HG03565 (cell line): ENCODE measurements around the gene PPP1R36.

Experiments
- ATAC-seq: cut with Tn5 transposase; IDR thresholded peaks from one replicate; pipeline ENCODE4 v1.9.1; 2021; ENCODE audit warnings: mild to moderate bottlenecking, moderate library complexity; ENCODE audit not compliant: unreplicated experiment

The PPP1R36 gene, protein sequence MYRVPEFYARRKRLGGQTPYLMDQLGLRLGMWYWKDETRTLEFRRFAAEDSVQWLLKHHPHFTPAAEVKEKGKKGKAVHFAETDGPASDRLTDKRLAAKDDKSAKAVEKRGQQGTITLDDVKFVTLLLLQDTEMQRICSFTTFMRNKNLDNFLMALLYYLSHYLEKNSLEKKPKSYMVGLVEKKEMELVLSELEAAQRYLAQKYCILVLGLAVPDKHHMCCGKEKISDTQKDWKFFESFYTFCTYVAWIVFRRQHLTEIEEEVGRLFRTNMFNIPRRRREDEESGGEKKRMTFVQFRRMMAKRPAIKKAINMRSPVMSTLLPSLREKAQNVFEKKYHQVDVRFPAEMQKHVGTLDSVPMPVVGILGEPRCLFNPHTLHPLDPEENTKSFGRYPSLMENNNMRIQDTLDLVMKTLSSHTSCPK

DNA sequence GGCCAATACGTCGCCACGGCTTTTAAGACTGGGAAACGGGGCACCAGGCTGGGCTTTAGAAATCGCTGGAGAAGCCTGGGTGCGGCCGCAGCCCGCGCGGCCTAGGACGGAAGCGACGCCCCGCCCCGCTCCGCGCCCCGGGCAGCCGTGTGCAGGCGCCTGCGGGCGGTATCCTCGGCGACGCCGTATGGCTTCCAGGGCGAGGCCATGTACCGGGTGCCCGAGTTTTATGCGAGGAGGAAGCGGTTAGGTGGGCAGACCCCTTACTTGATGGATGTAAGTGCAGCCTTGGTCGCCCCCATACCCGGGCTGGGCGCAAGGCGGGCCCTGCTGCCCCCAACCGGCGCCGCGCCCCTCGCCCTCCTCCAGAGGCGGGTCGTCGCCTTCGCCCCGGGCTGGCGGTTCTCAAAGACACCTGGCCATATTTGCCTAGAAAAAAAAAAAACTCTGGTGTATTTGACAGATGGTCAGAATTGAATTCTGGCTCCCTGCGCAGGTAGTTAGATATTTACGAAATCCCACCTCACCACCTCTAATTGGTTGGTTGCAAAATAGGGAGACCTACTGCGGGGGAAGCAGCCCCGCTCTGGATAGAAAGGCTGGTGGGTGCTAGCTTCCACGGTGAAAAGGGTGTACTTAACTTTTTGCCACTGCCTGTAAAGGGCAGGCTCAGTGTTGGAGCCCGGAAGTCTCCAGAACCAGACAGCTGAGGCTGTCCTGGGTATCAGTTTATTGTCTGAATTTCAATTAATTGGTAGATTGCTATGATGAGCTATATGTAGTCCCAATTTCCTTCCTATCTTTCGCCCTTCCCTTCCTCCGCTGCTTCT lies at the start of gene PPP1R36:
PPP1R36 (plus strand) TSS at position 171 of the 830 bp plus-strand sequence; CDS start at position 208, 37 bp downstream.
- ATAC-seq = no peak

DNA sequence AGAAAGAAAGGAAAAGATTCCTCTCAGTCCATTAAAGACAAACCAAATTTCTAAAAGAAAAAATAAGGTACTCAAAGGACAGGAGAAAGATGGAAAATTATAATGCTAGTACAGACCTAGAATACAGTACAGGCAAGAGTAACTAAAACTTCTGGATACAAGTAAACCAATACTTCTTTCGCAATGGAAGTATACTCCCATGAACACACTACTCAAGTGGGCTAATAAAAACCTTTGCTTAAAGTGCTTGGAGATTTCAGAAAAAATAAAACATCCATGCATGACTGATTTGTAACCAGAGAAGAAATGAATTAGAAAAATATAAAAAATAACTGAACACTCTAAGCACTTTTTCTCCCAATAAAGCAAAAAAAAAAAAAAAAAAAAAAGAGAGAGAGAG lies 49.7 kb upstream of the PPP1R36 start:
- no peak for ATAC-seq

DNA sequence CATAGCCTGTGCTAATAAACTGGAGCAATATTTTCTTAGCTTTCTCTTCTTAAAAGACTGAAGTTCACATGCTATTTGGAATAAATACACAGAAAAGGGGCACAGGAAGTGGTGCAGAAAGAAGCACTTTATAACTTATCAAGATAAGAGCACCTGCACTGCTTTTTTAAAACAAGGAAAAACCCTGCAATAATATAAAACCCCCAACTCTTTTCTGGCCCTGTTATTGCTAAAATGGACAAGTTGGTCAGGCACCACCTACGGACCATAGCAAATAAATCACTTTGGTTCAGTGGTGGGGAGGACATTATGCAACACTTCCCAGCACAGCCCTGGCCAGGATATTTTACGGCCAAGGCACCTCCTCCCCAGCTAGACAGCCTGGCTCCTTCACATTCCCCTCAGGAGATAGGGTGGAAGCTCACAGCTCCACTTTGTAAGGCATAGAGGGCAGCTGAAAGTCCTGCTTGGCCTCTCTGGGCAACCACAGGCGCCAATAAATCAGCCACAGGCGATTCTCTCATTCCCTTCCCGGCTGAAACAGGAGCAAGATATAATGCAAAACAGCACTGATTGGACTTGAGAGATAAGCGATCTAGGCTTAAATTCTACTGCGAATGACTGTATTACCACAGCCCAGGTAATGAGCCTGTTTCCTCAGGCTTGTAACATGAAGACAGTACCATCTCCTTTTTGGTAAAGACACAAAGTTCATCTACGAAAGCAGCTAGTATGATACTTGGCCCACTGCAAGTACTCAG lies 48.2 kb upstream of the PPP1R36 start:
- ATAC-seq = no peak

DNA sequence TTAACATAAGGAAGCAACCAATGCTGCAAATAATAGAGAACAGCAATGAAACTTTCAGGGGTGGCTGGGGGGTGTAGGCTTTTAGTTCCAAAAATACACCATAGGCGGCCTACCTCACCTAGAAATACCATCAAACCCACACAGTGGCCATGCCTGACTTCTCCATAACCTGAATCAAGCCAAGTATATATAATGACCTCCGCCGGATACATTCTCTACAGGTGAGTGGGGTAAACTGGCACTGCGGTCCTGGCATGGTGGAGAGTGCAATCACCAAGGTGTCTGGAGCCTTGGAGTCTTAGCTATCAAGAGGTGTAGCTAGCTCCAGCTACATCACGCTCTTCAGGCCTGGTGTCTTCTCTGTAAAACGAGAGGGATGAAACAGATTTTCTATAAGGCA lies 47.3 kb upstream of the PPP1R36 start:
- ATAC-seq = no peak

DNA sequence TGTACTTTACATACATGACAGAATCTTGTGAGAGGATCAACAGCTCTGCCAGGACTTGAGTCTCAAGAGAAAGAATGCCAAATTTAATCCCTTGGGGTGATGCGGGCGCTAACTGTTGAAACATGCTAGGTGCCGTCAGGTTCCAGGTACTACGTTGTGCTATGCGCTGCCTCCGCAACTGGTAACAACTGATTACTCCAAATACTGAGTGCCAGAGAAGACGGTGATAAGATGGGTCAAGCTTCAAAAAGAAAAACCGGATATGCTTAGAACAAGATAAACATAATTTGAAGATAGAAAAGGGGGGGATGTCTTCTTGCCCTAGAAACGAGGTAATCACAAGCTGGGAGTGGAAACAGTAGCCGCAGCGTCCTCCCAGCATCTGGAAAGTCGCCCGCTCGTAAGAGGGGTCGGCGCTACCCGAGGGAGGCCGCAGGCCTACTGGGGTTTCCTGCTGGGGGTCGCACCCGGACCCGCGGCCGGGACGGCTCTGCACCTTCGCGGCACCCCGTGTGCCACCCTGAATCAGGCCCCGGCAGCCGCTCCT lies 46.8 kb upstream of the PPP1R36 start:
- no peak for ATAC-seq

DNA sequence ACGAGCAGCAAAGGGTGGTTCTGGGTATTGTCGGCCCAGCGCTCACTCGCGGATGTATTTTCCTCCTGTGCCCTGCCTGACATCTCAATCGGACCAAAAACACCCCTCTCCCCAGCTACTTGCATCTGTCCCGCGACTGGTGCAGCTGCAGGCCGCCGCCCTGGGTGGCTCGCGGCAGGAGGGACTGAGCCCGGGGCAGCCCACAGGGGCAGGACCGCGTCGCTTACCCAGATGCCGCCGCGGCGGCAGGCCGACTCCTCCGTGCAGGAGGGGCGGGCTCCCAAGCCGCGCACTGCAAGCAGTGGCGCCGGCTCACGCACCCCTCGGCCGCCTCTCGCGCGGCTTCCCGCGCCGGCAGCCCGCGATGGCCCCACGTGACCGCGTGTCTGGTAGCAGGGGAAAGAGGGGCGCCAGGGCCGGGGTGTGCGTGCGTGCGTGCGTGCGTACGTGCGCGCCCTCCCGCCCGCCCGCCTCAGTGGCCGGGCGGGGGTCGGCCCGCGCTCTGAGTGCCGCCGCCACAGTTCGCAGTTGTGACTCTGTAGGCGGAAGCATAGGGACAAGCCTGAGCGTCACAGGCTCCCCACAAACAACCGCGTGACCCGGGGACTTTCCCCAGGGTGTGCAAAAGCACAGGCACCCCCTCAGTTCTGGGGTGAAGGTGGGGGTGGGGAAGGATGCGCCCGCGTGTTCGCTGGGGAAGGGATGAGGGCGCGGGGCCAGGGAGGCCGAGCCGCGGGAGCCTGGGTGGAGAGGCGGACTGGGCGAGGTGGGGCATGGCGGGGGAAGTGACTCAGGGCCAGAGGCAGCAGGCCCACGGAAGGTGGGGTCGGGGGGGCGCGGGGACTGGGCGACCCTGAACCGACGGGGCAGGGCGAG lies 46.1 kb upstream of the PPP1R36 start, which contains the start of gene ZBTB25:
ZBTB25 (minus strand) TSS at position 405 of the 876 bp plus-strand sequence. CDS start 13,305 bp downstream, outside the sequence.
- peak; percentile 51 for ATAC-seq

DNA sequence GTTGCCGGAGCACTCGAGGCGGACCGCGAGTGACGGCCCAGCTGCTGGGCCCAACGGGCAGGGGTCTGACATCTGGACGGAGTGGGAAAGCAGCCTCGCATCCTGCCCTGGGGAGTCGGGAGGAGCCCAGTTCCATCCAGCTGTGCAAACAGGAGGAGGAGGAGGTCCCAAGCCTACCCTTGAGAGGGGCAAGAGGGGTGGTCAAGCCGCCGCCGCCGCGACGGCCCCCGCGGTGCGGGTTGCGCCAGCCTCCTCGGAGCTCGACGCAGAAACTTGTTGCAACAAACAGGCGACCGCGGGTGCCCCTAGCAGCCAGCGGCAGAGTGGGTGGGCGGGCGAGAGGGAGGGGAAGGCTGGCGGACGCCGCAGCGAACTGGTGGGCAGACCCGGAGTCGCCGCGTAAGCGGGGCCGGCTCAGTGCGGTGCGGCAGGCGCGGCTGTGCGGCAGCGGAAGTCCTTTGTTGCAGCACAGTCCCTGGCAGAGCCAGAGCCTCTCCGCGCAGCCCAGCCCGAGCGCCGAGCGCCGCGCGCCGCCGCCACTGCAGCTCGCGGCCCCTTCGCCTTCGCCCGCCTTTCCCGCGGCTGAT lies 45.4 kb upstream of the PPP1R36 start, which contains the start of gene ZBTB1:
ZBTB1 (plus strand) TSS at position 461 of the 587 bp plus-strand sequence. CDS start 16,735 bp downstream, outside the sequence.
- no peak for ATAC-seq

DNA sequence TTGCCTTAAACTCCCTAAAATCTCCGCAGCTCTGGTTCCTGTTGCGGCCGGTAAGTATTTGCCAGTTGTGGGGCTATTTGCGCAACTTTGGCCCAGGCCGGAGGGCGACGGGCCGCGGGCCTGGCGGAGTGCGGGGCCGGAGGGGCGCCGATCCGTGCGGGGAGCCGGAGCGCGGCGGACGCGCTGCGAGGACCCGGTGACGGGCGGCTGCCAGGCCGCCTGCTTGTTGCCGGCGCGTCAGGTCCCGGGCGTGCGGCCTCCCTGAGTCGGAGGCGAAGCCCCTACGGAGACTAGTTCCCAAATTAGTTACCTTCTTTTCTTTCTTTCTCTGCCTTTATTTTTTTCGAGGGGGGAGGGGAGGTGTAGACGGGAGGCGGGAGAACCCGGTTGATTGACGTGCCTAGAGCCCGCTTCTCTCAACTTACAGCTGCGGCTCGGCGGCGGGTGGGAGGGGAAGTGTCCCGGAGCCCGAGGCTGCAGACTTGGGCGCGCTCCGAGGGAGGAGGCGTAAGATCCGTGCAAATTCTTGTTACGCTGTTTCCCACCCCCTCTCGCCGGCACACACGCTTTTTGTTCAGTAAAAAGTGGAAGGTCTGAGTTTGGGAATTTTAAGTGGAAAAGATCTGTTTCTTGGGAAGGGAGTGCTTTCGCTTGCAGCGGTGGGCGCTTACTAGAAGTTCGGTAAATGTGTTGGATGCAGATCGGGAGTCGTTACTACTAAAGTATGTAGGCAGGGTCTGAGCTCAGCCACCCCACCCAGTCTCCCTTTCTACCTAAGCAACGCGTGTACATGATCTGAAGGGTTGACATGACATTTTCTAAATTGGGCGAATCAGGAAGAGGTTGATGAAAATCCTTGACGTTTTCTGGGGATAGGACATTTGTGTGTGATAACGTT lies 44.6 kb upstream of the PPP1R36 start:
- peak; percentile 13 for ATAC-seq

DNA sequence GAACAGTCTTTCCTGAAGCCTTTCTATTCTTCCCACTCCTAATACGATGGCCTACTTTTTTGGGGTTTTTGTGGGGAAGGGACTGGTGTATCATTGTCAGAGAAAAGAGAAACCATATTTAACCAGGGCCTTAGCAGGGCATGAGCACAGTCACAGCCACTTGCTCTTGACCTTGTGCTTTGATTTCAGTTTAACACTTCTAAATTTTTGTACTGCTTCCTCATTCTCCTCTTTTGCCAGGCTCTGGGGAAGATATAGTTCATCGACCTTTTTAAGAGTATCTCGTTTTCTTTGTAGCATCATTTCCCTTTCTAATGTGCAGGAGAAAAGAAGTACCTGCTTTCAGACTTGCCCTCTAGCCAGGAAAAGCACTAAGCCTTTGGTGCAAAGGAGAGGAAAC lies 43.0 kb upstream of the PPP1R36 start:
- no peak for ATAC-seq

DNA sequence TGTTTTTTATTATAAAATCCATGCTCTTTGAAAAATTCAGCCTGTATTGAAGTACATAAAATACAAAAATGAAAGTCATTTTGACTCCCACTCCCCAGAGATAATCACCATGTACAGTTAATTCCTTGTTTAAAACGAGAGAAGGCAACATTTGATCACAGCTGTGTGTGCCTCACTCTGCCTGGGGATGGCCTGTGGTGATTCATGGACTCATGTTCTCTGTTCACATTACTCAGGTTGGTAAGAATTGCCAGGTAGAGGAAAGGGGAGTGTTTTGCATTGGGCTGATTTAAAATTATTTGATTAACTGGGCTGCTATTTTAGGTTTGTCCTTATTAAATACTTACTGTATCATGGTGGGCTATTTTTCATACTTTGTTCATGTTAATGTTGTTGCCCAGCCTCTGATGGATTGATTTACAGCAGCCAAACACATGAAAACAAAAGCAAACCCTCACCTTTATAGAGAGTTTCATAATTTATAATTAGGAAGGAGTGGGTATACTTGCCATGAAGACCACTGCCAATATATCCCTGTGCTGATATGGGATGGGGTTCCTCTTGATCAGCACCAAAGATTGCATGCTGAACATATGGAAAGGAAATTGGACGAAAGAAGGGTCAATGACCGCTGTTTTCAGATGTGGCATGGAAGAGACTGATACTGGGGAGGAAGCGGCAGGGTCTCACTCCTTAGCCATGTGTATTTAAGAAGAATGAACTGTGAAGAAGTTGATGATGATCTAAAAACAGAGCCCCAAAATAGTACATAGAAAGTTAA lies 42.2 kb upstream of the PPP1R36 start:
- ATAC-seq = no peak

DNA sequence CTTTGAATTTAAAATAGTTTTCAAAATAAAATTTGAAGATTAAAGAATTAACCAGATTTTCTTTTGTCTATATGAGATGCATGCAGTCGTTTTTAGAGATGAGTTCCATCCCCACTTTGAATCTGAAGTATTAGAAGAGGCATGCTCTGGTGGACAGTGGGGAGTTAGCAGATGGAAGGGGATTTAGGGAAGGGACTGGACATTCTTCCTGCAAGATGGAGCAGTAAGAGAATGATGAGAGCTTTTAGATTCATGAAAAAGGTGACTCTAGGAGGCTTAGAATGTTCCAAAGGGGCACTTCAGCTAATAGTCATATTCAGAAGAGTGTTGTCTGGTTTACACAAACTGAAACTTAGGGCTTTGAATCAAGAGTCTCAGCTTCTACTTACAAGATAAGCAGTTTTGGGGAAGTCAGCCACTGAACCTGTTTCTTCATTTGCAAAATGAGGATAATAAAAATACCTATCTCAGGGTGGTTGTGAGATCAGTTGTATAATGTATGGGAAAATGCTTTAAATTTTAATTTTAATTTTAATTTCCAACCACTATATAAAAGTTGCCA lies 41.5 kb upstream of the PPP1R36 start:
- no peak for ATAC-seq

DNA sequence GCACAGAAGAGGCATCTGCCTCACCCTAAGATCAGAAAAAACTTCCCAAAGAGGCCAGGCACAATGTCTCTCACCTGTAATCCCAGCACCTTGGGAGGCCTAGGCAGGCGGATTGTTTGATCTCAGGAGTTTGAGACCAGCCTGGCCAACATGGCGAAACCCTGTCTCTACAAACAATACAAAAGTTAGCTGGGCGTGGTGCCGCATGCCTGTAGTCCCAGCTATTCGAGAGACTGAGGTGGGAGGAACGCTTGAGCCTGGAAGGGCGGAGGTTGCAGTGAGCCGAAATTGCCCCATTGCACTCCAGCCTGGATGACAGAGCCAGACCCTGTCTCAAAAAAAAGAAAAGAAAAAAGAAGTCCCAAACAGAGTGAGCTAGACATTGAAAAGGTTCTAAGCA lies 40.7 kb upstream of the PPP1R36 start:
- no peak for ATAC-seq

DNA sequence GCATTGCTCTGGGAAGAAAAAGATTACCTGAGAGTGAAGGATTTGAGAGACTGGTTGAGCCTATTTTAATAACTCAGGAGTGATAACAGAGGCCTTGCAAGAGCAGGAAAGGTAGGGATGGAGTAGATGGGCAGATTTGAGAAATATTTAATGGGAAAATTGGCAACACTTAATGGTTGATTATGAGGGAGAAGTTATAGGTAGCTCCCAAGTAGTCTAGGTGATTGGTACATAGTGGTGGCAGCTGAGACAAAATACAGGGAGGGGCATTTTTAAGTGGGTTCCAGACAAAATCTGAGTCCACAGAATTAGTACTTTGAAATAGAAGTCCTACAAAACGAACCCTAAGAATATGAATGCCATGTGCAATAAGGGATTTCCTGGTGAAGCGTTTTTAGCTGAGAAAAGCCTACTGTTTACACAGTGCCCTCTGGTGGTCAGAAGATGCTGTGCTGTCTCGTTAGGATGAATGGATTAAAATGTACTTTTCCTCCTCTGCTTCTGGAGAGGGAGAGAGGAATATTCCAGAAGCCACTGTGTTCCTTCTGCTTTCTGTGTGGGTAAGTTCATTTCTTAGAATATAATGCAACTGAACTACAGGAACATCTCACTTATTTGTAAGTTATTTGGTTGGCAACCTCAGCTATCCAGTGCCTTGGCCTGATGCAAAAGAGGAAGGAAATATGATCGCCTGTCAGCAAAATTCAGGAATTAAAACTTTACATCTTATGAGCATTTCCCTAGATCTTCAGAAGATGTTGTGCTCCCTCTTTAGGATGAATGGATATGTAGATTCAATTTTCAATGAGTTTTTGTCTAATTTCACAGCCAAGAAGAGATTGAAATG lies 38.7 kb upstream of the PPP1R36 start:
- ATAC-seq = peak; percentile 28

DNA sequence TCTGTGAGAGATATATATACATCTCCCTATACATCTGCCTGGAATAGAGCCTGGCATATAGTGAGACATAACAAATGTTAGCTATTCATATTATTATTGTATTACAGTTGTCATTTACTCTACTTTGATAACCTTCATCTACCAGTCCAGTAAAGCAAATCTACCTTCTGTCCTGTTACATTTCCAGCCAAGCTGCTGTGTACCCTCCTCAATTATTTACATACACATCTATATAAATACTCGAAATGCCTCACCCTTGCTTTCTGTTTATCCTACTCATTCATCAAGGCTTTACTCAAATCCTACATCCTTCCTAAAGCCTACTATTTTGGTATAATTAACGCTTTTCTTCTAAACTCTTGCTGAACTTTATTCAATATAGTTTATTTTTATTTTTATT lies 36.5 kb upstream of the PPP1R36 start:
- no peak for ATAC-seq

DNA sequence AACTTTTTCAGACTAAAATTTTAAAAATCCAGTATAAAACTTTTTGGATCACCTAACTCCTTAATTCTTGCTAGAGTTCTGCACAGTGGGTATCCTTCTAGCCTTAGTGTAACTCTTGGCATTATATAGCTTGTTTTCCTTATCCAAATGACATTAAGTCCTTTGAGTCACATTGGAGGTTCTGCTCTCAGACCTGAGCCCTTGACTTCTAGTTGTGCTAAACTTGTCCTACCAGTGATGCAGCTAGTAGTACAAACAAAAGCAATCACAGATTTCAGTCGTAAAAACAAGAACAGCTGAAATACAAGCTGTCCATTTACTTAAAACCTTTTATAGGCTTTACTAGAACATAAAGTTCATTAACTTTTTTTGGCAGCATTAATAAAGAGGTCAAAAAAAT lies 34.7 kb upstream of the PPP1R36 start:
- no peak for ATAC-seq

DNA sequence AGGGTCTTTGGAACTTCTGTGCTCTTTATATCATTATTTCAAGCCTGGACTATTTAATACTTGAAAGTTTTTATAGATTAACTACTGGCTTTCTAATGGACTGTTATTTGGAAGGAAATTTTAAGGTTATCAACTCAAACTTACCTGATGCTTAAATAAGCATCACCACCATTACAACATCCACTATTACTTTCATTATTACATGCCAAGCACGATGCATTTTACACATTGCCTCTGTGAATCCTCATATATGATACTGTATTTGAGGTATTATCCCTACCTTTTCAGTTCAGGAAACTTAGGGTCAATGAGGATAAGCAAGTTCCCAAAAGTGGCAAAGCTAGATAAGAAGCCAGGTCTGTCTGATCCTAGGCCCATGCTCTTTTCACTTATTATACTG lies 32.8 kb upstream of the PPP1R36 start:
- no peak for ATAC-seq
